SK-N-SH treated with all-trans-retinoic acid at 6 μM for 48 hours (cell line): ENCODE data around the gene OR2AT4.

Experiments used
- CREB5 ChIP-seq: fragments of 250-450 bp; sonication (Bioruptor Pico); IDR thresholded peaks from 2 replicates; pipeline ENCODE4 v1.5.1; 2020; ENCODE audit warnings: low read depth, mild to moderate bottlenecking, moderate library complexity
- SNAI2 ChIP-seq: fragments of 250-450 bp; sonication (Bioruptor Pico); IDR thresholded peaks from 2 replicates; pipeline ENCODE4 v1.5.0; 2020; ENCODE audit warnings: mild to moderate bottlenecking, moderate library complexity
- ZNF70 ChIP-seq: fragments of 450-650 bp; formaldehyde crosslinking; IDR thresholded peaks from 2 replicates; pipeline ENCODE4 v1.5.0; 2020; ENCODE audit warnings: mild to moderate bottlenecking, moderate library complexity

GRCh38 chr11:75063741-75064314 lies 32.8 kb downstream of the OR2AT4 start:
- TF ChIP-seq CREB5 (CRISPR knock-in tag), result no peak
- no peak for TF ChIP-seq SNAI2 (CRISPR knock-in tag)
- TF ChIP-seq ZNF70 (CRISPR knock-in tag), result no peak
